Liver (tissue), 9 donors: Measurements from ENCODE around the gene CFAP157. TPM values are rescaled to one million over a fixed set of nuclear protein-coding genes. Genes with fewer than 3 reads are reported as not detected.

Experiments used
- DNase-seq: peaks from one replicate; pipeline ENCODE4 v3.0.0-alpha.2; 2017; ENCODE audit warnings: low spot score
- H3K27ac ChIP-seq, 2 donors: one replicate each; pipeline ENCODE4 v1.7.0; 2013; ENCODE audit warnings: inconsistent platforms in 2 of 2, low read length in 2 of 2, control low read depth in 1 of 2, low read depth in 1 of 2, mild to moderate bottlenecking in 1 of 2
- H3K27me3 ChIP-seq, 4 donors: one replicate each; pipeline versions ENCODE4 v1.6.1 to v1.7.0; 2013; ENCODE audit warnings: low read length in 3 of 4, inconsistent platforms in 1 of 4, mild to moderate bottlenecking in 1 of 4, moderate library complexity in 1 of 4; ENCODE audit not compliant: control insufficient read depth in 4 of 4, insufficient read depth in 4 of 4
- H3K36me3 ChIP-seq, 4 donors: one replicate each; pipeline versions ENCODE4 v1.6.1 to v1.7.0; 2013; ENCODE audit warnings: low read length in 3 of 4, mild to moderate bottlenecking in 3 of 4, low read depth in 1 of 4, moderate library complexity in 1 of 4; ENCODE audit not compliant: control insufficient read depth in 4 of 4, insufficient read depth in 3 of 4
- H3K4me1 ChIP-seq, 4 donors: one replicate each; pipeline versions ENCODE4 v1.6.1 to v1.7.0; 2013; ENCODE audit warnings: low read length in 3 of 4, mild to moderate bottlenecking in 3 of 4, moderate library complexity in 1 of 4; ENCODE audit not compliant: control insufficient read depth in 4 of 4, insufficient read depth in 4 of 4
- H3K4me3 ChIP-seq, 3 donors: one replicate each; pipeline versions ENCODE4 v1.6.1 to v1.7.0; 2013; ENCODE audit warnings: low read length in 3 of 3, control low read depth in 1 of 3, low read depth in 1 of 3, mild to moderate bottlenecking in 1 of 3
- H3K9ac ChIP-seq, 2 donors: one replicate each; pipeline ENCODE4 v1.7.0; 2013; ENCODE audit warnings: low read length in 2 of 2, mild to moderate bottlenecking in 2 of 2, moderate library complexity in 2 of 2, control low read depth in 1 of 2, low read depth in 1 of 2
- H3K9me3 ChIP-seq, 4 donors: one replicate each; pipeline versions ENCODE4 v1.6.1 to v1.7.0; 2013; ENCODE audit warnings: low read length in 3 of 4; ENCODE audit not compliant: control insufficient read depth in 4 of 4
- ATF3 ChIP-seq: IDR thresholded peaks from 2 replicates; pipeline ENCODE4 v1.6.1; 2016; ENCODE audit warnings: antibody characterized with exemption
- CTCF ChIP-seq: fragments of 150-350 bp; IDR thresholded peaks from 2 replicates; pipeline ENCODE4 v1.5.1; 2017; ENCODE audit warnings: improper control_type of control experiment, low read depth, low read length; ENCODE audit not compliant: missing input control
- EGR1 ChIP-seq, 2 donors: IDR thresholded peaks; 2 replicates each; pipeline ENCODE4 v1.6.1; 2016 to 2018; ENCODE audit warnings: antibody characterized with exemption in 2 of 2, low read depth in 2 of 2
- FOXA1 ChIP-seq: IDR thresholded peaks from 2 replicates; pipeline ENCODE4 v1.6.1; 2016; ENCODE audit warnings: antibody characterized with exemption
- FOXA2 ChIP-seq: IDR thresholded peaks from 2 replicates; pipeline ENCODE4 v1.6.1; 2016; ENCODE audit warnings: antibody characterized with exemption
- GABPA ChIP-seq, 2 donors: IDR thresholded peaks in 1 of 2; conservative IDR thresholded peaks in 1 of 2; 2 replicates each; pipeline ENCODE4 v1.6.1; 2016; ENCODE audit warnings: antibody characterized with exemption in 2 of 2, mild to moderate bottlenecking in 1 of 2, moderate library complexity in 1 of 2
- HNF4A ChIP-seq, 2 donors: conservative IDR thresholded peaks; 2 replicates each; pipeline ENCODE4 v1.6.1; 2016; ENCODE audit warnings: antibody characterized with exemption in 2 of 2, mild to moderate bottlenecking in 2 of 2
- HNF4G ChIP-seq: IDR thresholded peaks from 2 replicates; pipeline ENCODE4 v1.6.1; 2016; ENCODE audit warnings: antibody characterized with exemption
- JUND ChIP-seq, 2 donors: IDR thresholded peaks; 2 replicates each; pipeline ENCODE4 v1.6.1; 2016; ENCODE audit warnings: antibody characterized with exemption in 2 of 2
- MAX ChIP-seq: IDR thresholded peaks from 2 replicates; pipeline ENCODE4 v1.6.1; 2016; ENCODE audit warnings: antibody characterized with exemption
- NR2F2 ChIP-seq: IDR thresholded peaks from 2 replicates; pipeline ENCODE4 v1.6.1; 2016; ENCODE audit warnings: antibody characterized with exemption
- RAD21 ChIP-seq, 2 donors: IDR thresholded peaks; 2 replicates each; pipeline ENCODE4 v1.6.1; 2016; ENCODE audit warnings: antibody characterized with exemption in 2 of 2, mild to moderate bottlenecking in 2 of 2
- REST ChIP-seq: IDR thresholded peaks from 2 replicates; pipeline ENCODE4 v1.6.1; 2016; ENCODE audit warnings: antibody characterized with exemption, mild to moderate bottlenecking
- RXRA ChIP-seq, 2 donors: IDR thresholded peaks; 2 replicates each; pipeline ENCODE4 v1.6.1; 2017 to 2018; ENCODE audit warnings: antibody characterized with exemption in 2 of 2, mild to moderate bottlenecking in 1 of 2
- SP1 ChIP-seq: IDR thresholded peaks from 2 replicates; pipeline ENCODE4 v1.6.1; 2018; ENCODE audit warnings: antibody characterized with exemption, mild to moderate bottlenecking
- TAF1 ChIP-seq: conservative IDR thresholded peaks from 2 replicates; pipeline ENCODE4 v1.6.1; 2016; ENCODE audit warnings: antibody characterized with exemption, mild to moderate bottlenecking
- YY1 ChIP-seq: IDR thresholded peaks from 2 replicates; pipeline ENCODE4 v1.6.1; 2016; ENCODE audit warnings: antibody characterized with exemption, mild to moderate bottlenecking
- ZBTB33 ChIP-seq: IDR thresholded peaks from 2 replicates; pipeline ENCODE4 v1.6.1; 2016; ENCODE audit warnings: antibody characterized with exemption
- WGBS: extraction: QIAGEN DNeasy Blood & Tissue Kit; methylation state at CpG from one replicate; pipeline ENCODE4 v1.1.7; 2013; 5-methylcytosine and 5-hydroxymethylcytosine counted together
- polyA plus RNA-seq, 2 donors: library from polyadenylated mRNA; stranded (reverse) in 1 of 2; unstranded in 1 of 2; fragments of 200-250 nt in 1 of 2; fragments of >200 nt in 1 of 2; fragmentation: Nextera tagmentation in 1 of 2; extraction: Ambion mirVana in 1 of 2; gene quantifications; one replicate each; pipeline versions ENCODE4 v1.2.1 to v1.2.3, GENCODE V29; 2013 to 2015
- total RNA-seq, 2 donors: library from RNA; depleted of rRNA; stranded (reverse); fragments of >200 nt; gene quantifications; one replicate each; pipeline ENCODE4 v1.2.3, GENCODE V29; 2014
- donor health status: healthy.
- donor health status: healthy.
- donor health status: healthy.
- donor health status: healthy.
- donor health status: healthy.

The CFAP157 gene
- total and polyA plus RNA-seq, 4 donors = 0.07 to 0.22 TPM; not detected in 2

- Histone ChIP-seq H3K9ac (no peak overlapping the region), H3K27me3 (no peaks in the 10 kb centered on the region), H3K9me3 (no peaks in the 10 kb centered on the region), H3K27ac (no peak overlapping the region), H3K36me3 (no peaks in the 10 kb centered on the region), H3K4me3 (no peak overlapping the region), H3K4me1 (no peaks in the 10 kb centered on the region)
- 48% methylated on average over 5 of the region's 5 CpGs for WGBS
- no peak for TF ChIP-seq REST
- no peak for TF ChIP-seq GABPA (IDR thresholded peaks at IDR 0.05 in 1 of 2, conservative IDR thresholded peaks at IDR 0.05 in 1 of 2)
- TF ChIP-seq HNF4A (conservative IDR thresholded peaks at IDR 0.05) = no peak
- TF ChIP-seq RXRA (IDR thresholded peaks at IDR 0.05) = no peak
- no peak for TF ChIP-seq RAD21 (IDR thresholded peaks at IDR 0.05)
- TF ChIP-seq CTCF = no peak
- no peak for TF ChIP-seq YY1
- TF ChIP-seq HNF4G = no peak
- no peak for TF ChIP-seq EGR1 (IDR thresholded peaks at IDR 0.05; ENCODE audit: low read depth in 2 of 2)
- TF ChIP-seq NR2F2 = no peak
- TF ChIP-seq TAF1 = no peak
- TF ChIP-seq ZBTB33 = no peak
- no peak for TF ChIP-seq ATF3
- no peak for TF ChIP-seq MAX
- no peak for TF ChIP-seq JUND (IDR thresholded peaks at IDR 0.05)
- no peak for TF ChIP-seq FOXA1
- no peak for TF ChIP-seq FOXA2
- no peak for TF ChIP-seq SP1
- no peak for DNase-seq
These were observed 978 bp downstream of the CFAP157 start for GRCh38 chr9:127707766-127708165.
